GM12874 (cell line): ENCODE measurements around the gene HIBADH.

ENCODE experiments used
- TF ChIP-seq, protein P1 (sequence below): IDR thresholded peaks from 2 replicates; pipeline ENCODE4 v1.5.1; 2011; ENCODE audit warnings: low read depth, mild to moderate bottlenecking, control low read depth, low read length, moderate library complexity; ENCODE audit not compliant: insufficient read depth

HIBADH gene

DNA sequence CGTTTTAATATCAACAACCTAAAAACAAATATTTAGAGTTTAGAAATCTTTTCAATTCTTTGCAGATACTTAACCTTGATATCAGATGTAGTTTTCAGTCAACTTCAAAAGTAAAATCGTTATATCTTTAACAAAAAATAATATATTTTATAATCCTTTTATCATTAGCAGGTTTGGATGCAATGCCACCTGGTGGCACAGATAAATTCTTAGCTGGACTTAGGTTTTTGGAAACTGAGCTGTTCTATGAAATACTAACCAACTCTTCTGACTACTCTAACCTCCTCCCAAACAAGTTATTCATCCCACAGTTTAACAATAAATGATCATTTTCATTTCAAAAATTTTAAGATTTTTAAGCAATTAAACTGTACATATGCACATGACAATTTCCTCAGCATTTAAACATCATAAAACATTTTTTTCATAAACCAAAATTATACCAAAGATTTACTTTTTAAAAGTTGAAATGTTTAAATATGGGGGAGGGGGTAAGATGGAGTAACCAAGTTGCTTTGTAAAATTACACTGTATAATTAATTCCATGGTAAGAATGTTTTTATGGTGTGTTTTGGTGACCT lies 56.9 kb downstream of the HIBADH start:
- TF ChIP-seq, protein P1, sequence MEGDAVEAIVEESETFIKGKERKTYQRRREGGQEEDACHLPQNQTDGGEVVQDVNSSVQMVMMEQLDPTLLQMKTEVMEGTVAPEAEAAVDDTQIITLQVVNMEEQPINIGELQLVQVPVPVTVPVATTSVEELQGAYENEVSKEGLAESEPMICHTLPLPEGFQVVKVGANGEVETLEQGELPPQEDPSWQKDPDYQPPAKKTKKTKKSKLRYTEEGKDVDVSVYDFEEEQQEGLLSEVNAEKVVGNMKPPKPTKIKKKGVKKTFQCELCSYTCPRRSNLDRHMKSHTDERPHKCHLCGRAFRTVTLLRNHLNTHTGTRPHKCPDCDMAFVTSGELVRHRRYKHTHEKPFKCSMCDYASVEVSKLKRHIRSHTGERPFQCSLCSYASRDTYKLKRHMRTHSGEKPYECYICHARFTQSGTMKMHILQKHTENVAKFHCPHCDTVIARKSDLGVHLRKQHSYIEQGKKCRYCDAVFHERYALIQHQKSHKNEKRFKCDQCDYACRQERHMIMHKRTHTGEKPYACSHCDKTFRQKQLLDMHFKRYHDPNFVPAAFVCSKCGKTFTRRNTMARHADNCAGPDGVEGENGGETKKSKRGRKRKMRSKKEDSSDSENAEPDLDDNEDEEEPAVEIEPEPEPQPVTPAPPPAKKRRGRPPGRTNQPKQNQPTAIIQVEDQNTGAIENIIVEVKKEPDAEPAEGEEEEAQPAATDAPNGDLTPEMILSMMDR, result 0 out of 2 replicates have a peak, but pooled peaks have one; percentile 4

- TF ChIP-seq, protein P1, result no peak
Measured at GRCh38 chr7:27605283-27605682, 57.4 kb downstream of the HIBADH start.

DNA sequence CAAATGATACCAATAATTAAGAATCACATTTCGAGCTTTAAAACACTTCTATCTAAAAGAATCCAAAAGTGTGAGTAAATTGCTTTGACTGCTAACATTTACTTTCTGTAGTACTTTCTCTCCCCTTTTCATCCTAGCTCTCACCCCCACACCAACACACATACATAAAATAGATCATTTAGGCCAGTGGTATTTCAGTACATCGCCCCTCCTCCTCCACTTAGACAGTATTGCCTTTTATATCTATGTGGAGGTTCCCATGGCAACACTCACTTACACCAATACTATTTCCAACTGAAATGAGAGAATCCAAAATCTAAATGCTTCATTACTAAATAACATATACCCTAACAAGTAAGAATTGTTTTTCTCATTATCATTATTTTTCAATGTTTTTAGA lies 58.9 kb downstream of the HIBADH start:
- TF ChIP-seq, protein P1, result no peak

- TF ChIP-seq, protein P1, result no peak
Measured at GRCh38 chr7:27602766-27603165, 59.9 kb downstream of the HIBADH start.

DNA sequence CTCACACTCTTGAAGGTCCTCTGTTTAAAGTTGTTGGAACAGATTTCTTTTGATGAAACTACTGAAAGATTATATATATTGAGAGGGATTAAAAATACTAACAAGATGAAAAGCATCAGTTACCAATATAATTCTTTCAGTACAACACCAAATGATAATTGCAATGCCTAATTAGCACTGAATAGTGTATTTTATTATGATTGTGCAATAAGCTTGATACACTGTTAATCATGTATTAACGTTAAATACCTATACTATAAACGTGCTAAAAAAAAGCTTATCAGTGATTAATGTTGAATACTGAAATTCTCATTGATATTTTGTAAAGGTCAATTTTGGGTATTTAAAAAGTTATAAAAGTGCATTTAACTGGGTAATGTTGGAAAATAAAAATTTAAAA lies 61.5 kb downstream of the HIBADH start:
- TF ChIP-seq, protein P1, result no peak

DNA sequence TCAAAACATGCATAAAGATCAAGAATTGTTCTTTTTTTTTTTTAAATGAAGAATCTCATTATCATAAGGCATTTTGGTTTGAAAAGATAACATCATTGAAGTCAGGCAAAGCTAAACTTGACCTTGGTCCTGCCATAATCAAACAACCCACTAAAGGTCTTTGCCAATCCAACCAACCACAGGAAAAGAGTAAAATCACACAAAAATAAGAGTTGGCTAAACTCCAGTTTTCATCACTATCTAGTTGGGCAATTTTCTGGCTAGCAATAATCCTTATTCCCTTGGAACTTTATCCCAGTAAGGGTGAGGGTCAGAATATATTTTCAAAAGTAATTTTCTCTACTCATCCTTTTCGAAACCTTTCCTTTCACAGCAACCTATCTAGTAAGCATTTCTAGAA lies 62.4 kb downstream of the HIBADH start:
- TF ChIP-seq, protein P1, result no peak

- TF ChIP-seq, protein P1, result no peak
Measured at GRCh38 chr7:27595009-27595408, 67.7 kb downstream of the HIBADH start.

DNA sequence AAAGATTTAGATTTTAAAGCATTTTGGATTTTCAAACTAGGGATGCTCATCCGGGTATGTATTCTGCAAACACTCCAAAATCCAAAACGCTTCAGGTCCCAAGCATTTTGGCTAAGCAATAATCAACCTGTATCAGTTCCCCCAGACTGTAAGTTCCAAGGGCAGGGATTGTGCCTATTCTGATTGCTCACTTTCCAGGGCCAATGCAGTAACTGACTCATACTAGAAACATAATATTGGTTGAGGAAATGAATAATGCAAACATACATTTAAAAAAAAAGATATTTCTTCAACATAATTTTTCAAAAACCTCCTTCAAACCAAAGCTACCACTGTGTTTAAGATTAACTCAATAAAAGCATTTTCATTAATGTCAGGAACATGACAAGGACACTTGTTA lies 69.5 kb downstream of the HIBADH start:
- TF ChIP-seq, protein P1, result no peak
